Measurements from ENCODE around the gene ZNF280D.
A peak's percentile ranks its signal among the peaks of the same experiment; 100 is the strongest.

ZNF280D gene

GRCh38 chr15:56679225-56679624 is 54.1 kb downstream of the ZNF280D start:
- no peaks in the 10 kb centered on the region for H3K9me3 ChIP-seq (ENCODE audit: low read length)
- H3F3A ChIP-seq (ENCODE audit: insufficient read depth, low read length) = no peaks in the 10 kb centered on the region
- no peak overlapping the region for H3K9ac ChIP-seq (ENCODE audit: low read length)
- H3K4me1 ChIP-seq (ENCODE audit: insufficient read depth, low read length, severe bottlenecking) = peaks cover 30% of the 10 kb centered on the region
- no peaks in the 10 kb centered on the region for H4K20me1 ChIP-seq (ENCODE audit: insufficient read depth, low read length)
- H3K4me3 ChIP-seq (ENCODE audit: low read depth, low read length, poor library complexity, severe bottlenecking) = no peak overlapping the region
- H2AFZ ChIP-seq (ENCODE audit: low read length) = no peak overlapping the region
- no peak overlapping the region for H3K4me2 ChIP-seq (ENCODE audit: low read length)
- H3K27ac ChIP-seq (ENCODE audit: low read depth, low read length, poor library complexity, severe bottlenecking) = peak overlapping the region; percentile 17
- no peak for TF ChIP-seq EZH2 (IDR thresholded peaks at IDR 0.05; ENCODE audit: borderline replicate concordance, low read length)
- TF ChIP-seq CTCF (IDR thresholded peaks at IDR 0.05; ENCODE audit: low read length) = no peak
- no peaks in the 10 kb centered on the region for H3K27me3 ChIP-seq (ENCODE audit: insufficient read depth, low read length)
- H3K36me3 ChIP-seq (ENCODE audit: insufficient read depth, low read length) = peaks cover 48% of the 10 kb centered on the region
- H3K79me2 ChIP-seq (ENCODE audit: insufficient read depth, low read length) = no peaks in the 10 kb centered on the region
- no peaks in the 10 kb centered on the region for H3K9me2 ChIP-seq (ENCODE audit: low read depth, low read length)

GRCh38 chr15:56678571-56678970 is 54.7 kb downstream of the ZNF280D start:
- Histone ChIP-seq H3K27ac (ENCODE audit: low read depth, low read length, poor library complexity, severe bottlenecking) (peak overlapping the region; percentile 25), H3K9me3 (ENCODE audit: low read length) (no peaks in the 10 kb centered on the region), H2AFZ (ENCODE audit: low read length) (no peak overlapping the region), H3K9ac (ENCODE audit: low read length) (no peak overlapping the region), H3F3A (ENCODE audit: insufficient read depth, low read length) (no peaks in the 10 kb centered on the region), H4K20me1 (ENCODE audit: insufficient read depth, low read length) (no peaks in the 10 kb centered on the region), H3K4me1 (ENCODE audit: insufficient read depth, low read length, severe bottlenecking) (peaks cover 23% of the 10 kb centered on the region), H3K4me2 (ENCODE audit: low read length) (no peak overlapping the region), H3K4me3 (ENCODE audit: low read depth, low read length, poor library complexity, severe bottlenecking) (no peak overlapping the region), H3K36me3 (ENCODE audit: insufficient read depth, low read length) (peaks cover 53% of the 10 kb centered on the region), H3K9me2 (ENCODE audit: low read depth, low read length) (no peaks in the 10 kb centered on the region), H3K27me3 (ENCODE audit: insufficient read depth, low read length) (no peaks in the 10 kb centered on the region), H3K79me2 (ENCODE audit: insufficient read depth, low read length) (no peaks in the 10 kb centered on the region)
- no peak for TF ChIP-seq CTCF (IDR thresholded peaks at IDR 0.05; ENCODE audit: low read length)
- no peak for TF ChIP-seq EZH2 (IDR thresholded peaks at IDR 0.05; ENCODE audit: borderline replicate concordance, low read length)

- Histone ChIP-seq H3F3A (ENCODE audit: insufficient read depth, low read length) (no peaks in the 10 kb centered on the region), H3K9me2 (ENCODE audit: low read depth, low read length) (no peaks in the 10 kb centered on the region), H3K4me1 (ENCODE audit: insufficient read depth, low read length, severe bottlenecking) (peaks cover 16% of the 10 kb centered on the region), H3K9ac (ENCODE audit: low read length) (no peak overlapping the region), H3K27me3 (ENCODE audit: insufficient read depth, low read length) (no peaks in the 10 kb centered on the region), H3K9me3 (ENCODE audit: low read length) (no peaks in the 10 kb centered on the region), H4K20me1 (ENCODE audit: insufficient read depth, low read length) (no peaks in the 10 kb centered on the region), H3K36me3 (ENCODE audit: insufficient read depth, low read length) (peaks cover 63% of the 10 kb centered on the region), H3K27ac (ENCODE audit: low read depth, low read length, poor library complexity, severe bottlenecking) (no peak overlapping the region), H2AFZ (ENCODE audit: low read length) (no peak overlapping the region), H3K4me3 (ENCODE audit: low read depth, low read length, poor library complexity, severe bottlenecking) (no peak overlapping the region), H3K79me2 (ENCODE audit: insufficient read depth, low read length) (no peaks in the 10 kb centered on the region), H3K4me2 (ENCODE audit: low read length) (no peak overlapping the region)
- TF ChIP-seq EZH2 (IDR thresholded peaks at IDR 0.05; ENCODE audit: borderline replicate concordance, low read length) (no peak), CTCF (IDR thresholded peaks at IDR 0.05; ENCODE audit: low read length) (no peak)
These were observed 56.0 kb downstream of the ZNF280D start for GRCh38 chr15:56677271-56677670.

Measured in OCI-LY1 (cell line).